ENCODE results near the gene APLF.
A peak's percentile ranks its signal among the peaks of the same experiment; 100 is the strongest.
"Not testable (repeated sequence)": the region's sequence is repeated elsewhere in the genome, so short reads cannot be mapped to it uniquely, and the experiment has no call there.

APLF gene

DNA sequence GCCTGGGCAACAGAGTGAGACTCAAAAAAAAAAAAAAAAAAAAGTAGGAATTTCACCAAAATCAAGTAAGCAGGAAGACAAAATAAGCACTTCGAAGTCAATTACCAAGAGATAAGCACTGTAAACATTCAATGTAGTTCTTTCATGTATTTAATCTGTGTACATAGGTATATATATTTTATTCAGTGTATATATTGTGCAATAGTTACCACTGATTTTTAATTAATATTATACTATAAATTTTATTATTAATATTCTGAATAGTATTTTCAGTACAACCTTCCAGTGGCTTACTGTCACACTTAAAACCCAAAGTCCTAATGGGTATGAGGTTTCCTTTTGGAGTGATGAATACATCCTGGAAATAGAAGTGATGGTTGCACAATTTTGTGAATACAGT, 9.1 kb downstream of the APLF start:
- DNase-seq (ENCODE audit: low spot score) = no peak

DNA sequence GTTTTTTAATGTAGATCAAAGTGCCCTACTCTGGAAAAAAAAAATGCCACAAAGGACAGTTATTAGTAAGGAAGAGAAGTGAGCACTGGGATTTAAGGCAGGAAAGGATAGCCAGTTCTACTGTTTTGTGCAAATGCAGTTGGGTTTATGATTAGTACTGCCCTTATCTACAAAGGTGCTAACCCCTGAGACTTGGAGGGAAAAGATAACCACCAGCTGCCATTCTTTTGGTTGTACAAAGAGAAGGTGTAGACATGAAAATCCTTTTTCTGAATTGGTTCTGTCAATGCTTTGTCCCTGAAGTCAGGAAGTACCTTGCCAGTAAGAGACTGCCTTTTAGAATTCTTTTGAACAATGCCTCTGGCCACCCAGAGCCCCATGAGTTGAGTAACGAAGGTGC, 11.3 kb downstream of the APLF start:
- no peak for DNase-seq (ENCODE audit: low spot score)

DNA sequence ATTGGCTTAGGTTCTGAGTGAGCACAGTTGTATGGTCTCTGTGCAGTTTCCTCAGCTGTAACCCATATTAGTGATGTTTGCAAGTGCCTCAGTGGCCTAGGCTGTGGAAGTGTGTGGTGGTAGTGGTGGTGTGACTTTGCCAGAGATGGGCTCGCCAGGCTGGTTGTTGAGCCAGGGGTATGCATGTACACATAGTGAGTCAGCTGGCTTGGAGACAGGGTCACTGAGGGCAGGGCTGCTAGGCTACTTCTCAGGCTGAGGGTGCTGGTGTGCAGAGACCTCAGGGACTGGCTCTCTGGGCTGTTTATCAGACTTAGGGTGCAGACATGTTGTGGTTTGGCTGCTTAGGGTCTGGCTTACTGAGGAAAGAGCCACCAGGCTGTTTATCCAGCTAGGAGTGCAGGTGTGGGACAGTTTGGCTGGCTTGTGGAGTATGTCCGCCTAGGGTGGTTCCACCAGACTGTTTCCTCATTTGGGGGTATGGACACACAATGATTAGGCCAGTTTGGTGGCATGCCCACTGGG, 15.0 kb downstream of the APLF start:
- no peak for DNase-seq (ENCODE audit: low spot score)

DNA sequence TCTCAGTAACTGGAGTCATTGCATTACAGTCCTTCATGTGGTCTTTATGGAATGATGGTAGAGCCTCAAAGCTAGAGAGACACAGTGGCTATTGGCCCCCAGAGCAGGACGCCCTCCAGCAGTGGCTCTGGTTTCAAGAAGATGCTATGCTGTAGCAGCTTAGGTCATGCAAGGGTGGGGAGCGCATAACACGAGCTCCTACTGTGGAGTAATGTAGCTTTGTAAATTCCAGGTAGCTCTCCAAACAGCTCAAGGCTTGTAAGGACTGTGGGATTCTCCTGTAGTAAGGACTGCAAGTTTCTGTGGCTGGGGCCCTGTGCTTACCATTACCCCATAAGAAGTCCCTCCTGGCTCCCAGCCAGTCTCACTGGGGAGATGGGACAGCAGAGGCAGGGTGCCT, 15.6 kb downstream of the APLF start:
- DNase-seq (ENCODE audit: low spot score) = no peak

DNA sequence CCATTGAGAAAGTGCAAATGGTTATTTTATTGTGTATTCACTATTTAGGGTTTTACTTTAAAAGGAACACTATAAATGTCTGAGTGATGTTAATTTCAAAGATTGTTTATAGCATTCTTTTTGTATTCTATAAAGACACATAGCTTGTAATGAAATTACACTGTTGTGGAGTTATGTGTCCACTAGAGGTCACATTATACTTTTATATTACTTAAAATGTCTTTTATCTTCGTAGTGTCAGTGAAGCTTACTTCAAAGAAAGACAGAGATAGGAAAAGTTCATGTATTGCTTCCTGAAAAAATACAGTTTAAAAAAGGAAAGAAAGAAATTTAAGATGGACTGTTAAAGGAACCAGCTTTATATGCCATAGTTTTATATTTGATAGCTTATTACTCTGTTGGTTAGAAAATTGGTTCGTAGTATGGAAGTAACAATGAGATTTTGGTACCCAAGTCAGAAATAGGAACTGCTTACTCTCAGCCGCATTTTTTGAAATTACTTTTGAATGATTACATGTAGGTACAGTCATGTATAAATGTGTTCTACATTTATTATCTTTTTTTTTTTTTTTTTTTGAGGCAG, 20.5 kb downstream of the APLF start:
- DNase-seq (ENCODE audit: low spot score) = no peak

DNA sequence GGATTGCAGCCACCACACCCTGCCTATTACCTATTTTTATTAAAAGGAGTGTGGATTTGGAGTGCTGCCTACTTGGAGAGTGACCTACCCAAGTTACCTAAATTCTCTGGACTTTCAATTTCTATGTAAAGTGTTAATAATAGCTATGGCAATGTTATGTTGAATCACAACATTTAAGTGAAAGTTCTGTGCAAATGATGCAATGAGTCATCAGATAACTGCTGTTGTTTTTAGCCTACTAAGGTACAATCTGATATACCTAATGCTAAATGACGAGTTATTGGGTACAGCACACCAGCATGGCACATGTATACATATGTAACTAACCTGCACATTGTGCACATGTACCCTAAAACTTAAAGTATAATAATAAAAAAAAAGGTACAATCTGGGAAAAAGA, 21.2 kb downstream of the APLF start:
- DNase-seq (ENCODE audit: low spot score) = not testable (repeated sequence)

DNA sequence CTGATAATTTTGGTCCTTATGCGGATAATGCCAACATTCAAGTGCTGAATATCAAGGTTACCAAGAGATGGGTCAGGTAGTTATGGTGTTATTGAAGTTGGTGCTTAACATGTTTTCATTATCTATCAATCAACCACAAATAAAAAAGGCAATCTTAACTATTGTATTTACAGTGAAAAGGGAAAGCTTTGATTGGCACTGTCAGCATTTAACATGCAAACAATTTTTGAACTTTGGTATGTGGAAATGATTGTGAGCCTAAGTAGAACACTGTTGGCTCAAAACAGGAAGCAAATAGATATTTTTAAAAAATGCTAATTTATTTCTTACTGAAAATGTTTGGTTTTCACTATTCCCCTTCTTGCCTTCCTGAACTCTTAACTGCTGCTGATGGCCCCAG, 21.9 kb downstream of the APLF start:
- no peak for DNase-seq (ENCODE audit: low spot score)

DNA sequence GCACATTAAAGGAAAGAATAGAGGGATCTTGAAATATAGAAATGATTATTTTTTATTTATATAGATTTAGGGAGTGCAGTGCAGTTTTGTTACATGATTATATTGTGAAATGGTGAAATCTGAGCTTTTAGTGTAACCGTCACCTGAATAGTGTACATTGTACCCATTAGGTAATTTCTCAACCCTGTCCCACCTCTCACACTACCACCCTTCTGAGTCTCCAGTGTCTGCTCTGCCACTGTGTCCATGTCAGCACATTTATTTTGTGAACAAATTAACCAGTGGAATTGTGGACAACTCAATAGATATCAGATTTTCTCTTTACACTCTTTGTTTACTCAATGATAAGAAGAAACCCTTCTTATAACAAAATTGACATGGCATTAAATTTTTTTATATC, 24.2 kb downstream of the APLF start:
- DNase-seq (ENCODE audit: low spot score) = no peak

DNA sequence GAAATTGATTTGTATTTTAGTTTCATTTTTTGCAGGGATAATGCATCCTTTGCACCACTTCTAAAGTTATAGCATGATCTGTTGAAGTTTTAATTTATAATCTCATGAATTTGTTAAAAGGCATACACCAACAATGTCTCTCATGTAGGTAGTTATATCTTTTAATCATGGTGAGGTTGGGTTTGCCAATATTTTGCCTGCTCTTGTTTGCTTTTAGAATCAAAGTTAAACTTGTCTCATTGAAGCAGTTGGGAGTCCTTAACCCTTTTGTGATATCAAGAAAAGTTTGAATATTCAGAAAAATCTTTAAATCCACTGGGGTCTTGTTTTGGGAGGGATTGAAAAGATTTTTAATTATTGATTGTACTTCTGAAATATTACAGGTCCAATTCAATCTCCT, 31.7 kb downstream of the APLF start:
- no peak for DNase-seq (ENCODE audit: low spot score)

DNA sequence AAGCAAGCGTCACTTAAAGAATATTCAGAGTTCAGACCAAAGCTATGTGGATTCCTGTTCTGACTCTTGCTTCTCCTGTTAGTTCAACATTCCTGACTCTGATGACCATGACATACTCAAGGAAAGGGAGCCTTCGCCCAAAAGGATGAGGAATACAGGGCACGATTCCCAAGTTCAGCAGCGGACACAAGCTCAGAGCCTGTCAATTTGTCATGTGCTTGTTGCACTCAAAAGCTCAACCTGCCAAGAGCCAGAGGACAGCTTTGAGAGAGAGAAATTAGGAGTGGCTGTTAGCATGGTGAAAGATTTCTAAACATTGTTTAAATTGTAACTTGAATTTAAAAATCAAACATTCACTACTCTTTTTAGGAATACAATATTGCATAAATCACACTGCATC, 33.3 kb downstream of the APLF start:
- no peak for DNase-seq (ENCODE audit: low spot score)

DNA sequence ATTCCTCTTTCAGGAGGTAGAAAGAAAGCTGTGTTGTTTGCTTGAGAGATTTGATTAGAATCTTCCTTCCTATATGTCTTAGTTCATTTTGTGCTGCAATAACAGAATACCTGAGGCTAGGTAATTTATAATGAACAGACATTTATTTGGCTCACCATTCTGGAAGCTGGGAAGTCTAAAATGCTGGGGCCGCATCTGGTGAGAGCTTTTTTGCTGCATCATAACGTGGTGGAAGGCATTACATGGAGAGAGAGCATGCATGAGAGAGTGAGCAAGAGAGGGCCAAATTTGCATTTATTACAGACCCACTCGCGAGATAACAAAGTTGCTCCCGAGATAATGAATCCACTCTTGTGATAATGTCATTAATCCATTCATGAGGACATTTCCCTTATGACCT, 34.4 kb downstream of the APLF start:
- no peak for DNase-seq (ENCODE audit: low spot score)

DNA sequence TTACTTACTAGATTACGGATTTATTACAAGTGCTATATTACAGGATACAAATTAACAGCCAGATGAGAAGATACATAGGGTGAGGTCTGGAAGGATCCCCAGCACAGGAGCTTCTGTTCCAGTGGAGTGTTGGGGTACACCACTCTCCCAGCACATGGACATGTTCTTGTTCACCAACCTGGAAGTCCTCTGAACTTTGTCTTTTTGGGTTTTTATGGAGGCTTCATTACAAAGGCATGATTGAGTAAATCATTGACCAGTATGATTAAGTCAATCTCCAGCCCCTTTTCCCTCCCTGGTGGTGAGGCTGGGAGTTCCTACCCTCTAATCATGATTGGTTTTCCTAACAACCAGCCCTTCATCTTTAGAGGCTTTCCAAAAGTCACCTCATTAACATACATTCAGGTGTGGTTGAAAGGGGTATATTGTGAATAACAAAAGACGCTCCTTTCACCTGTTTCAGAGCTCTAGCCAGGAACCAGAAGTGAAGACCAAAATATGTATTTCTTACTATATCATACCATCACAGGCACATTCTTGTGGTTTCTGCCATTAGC, 38.3 kb downstream of the APLF start:
- no peak for DNase-seq (ENCODE audit: low spot score)

DNA sequence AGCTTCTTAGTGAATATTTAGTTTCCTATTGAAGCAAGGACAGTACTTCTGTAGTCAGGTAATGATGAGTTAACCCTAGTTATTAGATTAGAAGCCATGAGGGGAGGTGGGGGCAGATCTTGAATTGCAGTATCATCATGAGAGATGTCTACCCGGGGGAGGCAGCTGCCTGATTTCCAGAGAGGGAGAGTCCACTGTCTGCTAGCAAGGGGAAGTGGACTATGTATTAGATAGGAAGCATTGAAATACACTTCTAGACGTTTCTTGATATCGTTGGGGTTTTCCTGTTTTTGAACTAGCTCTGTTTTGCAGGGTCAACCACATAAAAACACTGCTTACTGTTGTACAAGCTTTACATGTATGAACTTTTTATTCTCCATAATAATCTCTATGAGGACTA, 38.8 kb downstream of the APLF start:
- DNase-seq (ENCODE audit: low spot score) = peak; percentile 16

DNA sequence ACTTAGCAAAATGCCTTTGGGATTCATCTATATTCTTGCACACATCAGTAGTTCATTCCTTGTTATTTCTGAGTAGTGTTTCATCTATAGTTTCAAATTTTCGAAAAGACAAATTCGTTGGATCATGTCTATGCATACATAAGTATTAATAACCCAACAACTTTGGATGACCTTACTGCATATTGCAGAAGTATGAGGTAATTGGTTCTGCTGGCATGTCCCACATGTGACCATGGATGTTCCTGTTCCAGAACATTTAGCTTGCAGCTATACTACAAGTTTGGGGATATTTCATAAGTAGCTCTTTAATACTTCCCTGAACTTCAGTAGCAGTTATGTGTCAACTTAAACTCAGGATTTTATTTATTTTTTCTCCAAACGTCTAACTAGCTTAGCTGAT, 44.9 kb downstream of the APLF start:
- no peak for DNase-seq (ENCODE audit: low spot score)

DNA sequence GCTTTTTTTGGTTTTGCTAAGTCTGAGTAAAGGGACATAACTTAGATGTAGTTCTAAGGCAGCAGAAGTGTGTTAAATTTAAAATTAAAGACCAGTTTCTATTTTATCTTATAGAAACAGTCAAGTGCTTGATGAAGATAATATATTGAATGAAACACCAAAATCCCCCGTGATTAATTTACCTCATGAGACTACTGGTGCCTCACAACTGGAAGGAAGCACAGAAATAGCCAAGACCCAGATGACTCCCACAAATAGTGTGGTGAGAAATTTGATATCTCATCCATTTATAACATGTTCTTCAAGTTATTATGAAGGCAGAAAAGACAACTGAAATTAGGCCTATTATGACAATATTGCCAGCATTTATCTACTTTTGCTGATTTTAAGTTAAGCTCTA, 45.6 kb downstream of the APLF start:
- no peak for DNase-seq (ENCODE audit: low spot score)

DNA sequence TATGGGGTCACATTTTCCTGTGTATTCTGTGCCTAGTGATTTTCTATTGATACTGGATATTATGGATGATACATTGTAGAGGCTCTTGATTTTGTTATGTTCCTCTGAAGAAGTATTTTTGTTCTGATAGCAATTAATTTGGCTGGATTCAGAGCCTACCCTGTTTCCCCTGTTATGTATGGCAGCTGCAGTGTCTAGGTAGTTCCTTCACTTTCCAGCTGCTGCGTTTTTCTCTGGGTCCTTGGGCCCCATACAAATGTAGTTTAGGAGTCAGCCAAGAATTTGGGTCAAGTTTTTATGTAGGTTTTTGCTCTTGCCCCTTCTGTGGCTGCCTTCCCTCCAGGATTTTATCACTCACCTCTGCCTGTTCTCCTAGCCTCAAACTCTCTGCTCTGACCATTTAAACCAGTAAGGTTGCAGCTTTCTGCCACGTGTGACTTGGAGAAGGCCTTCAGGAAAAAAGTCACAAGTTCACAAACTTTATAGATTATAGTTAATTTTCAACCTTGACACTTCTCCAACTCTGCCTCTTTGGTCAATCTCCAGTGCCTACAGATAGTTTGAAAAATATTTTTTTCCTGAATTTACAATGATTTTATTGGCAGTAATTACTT, 47.0 kb downstream of the APLF start:
- DNase-seq (ENCODE audit: low spot score) = no peak

DNA sequence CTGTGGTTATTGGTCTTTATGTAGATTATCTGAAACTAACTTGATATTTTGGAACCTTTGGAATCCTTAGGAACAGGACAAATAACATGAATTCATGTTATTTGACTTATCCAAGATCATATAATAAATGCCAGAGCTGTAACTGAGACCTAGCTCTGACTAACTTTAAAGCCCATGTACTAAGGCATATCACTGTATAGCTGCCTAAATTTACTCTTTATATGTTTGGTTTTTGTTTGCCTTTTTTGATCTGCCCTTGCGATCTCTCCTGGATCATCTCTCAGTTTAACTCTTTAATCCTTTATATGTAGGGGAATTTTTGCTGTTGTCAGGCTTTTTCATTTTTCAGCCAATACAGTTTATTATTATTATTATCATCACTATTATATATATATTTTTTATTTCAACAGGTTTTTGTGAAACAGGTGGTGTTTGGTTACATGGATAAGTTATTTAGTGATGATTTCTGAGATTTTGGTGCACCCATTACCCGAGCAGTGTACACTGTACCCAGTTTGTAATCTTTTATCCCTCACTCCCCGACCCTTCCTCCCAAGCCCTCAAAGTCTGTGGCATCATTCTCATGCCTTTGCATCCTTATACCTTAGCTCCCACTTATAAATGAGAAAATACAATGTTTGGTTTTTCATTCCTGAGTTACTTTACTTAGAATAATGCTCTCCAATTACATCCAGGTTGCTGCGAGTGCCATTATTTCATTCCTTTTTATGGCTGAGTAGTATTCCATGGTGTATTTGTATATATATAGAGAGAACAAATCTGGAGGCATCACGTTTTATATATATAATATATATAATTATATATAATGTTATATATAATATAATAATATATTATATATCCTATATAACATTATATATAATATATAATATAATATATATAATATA, 48.9 kb downstream of the APLF start:
- no peak for DNase-seq (ENCODE audit: low spot score)

DNA sequence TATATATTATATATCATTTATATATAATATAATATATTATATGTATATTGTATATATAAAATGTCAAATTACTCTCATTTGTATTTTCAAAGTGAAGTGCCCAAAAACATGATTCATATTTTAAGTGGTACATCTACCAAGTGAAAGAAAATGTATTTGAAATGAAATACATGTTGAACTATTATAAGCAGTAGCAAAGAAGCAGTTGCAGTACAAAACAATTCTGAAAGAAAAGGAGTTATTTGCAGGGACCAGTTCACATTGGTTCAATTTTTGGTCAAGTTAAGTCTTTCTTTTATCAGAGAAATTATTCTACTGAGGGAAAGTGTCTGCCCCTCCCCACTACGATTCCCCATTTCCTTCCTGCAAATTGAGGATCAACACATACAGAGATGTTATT, 51.9 kb downstream of the APLF start:
- DNase-seq (ENCODE audit: low spot score) = no peak

DNA sequence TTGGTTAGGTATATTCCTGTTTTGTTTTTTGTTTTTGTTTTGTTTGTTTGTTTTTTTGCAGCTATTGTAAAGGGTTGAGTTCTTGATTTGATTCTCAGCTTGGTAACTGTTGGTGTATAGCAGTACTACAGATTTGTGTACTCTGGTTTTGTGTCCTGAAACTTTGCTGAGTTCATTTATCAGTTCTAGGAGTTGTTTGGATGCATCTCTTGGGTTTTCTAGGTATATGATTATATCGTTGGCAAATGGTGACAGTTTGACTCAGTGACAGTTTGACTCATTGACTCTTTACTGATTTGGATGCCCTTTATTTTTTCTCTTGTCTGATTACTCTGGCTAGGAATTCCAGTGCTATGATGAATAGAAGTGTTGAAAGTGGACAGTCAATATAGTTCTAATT, 53.7 kb downstream of the APLF start:
- no peak for DNase-seq (ENCODE audit: low spot score)

DNA sequence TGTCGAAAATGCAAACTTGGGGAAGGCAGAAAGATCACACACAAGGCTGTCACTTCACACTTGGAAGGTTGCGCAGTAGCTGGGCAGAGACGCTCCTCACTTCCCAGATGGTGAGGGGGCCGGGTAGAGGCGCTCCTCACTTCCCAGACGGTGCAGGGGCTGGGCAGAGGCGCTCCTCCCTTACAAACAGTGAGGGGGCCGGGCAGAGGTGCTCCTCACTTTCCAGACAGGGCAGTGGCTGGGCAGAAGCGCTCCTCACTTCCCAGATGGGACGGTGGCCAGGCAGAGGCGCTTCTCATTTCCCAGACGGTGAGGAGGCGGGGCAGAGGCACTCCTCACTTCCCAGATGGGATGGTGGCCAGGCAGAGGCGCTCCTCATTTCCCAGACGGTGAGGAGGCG, 59.6 kb downstream of the APLF start:
- not testable (repeated sequence) for DNase-seq (ENCODE audit: low spot score)

DNA sequence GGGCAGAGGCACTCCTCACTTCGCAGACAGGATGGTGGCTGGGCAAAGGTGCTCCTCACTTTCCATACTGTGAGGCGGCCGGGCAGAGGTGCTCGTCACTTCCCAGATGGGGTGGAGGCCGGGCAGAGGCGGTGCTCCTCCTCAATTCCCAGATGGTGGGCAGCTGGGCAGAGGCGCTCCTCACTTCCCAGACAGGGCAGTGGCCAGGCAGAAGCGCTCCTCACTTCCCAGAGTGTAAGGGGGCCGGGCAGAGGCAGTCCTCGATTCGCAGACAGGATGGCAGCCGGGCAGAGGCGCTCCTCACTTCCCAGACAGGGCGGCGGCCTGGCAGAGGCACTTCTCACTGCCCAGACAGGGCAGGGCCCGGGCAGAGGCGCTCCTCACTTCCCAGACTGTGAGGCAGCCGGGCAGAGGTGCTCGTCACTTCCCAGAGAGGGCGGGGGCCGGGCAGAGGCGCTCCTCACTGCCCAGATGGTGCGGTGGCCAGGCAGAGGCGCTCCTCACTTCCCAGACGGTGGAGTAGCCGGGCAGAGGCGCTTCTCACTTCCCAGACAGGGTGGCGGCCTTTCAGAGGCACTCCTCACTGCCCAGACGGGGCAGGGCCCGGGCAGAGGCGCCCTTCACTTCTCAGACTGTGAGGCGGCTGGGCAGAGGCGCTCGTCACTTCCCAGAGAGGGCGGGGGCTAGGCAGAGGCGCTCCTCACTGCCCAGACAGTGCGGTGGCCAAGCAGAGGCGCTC, 60.1 kb downstream of the APLF start:
- not testable (repeated sequence) for DNase-seq (ENCODE audit: low spot score)

DNA sequence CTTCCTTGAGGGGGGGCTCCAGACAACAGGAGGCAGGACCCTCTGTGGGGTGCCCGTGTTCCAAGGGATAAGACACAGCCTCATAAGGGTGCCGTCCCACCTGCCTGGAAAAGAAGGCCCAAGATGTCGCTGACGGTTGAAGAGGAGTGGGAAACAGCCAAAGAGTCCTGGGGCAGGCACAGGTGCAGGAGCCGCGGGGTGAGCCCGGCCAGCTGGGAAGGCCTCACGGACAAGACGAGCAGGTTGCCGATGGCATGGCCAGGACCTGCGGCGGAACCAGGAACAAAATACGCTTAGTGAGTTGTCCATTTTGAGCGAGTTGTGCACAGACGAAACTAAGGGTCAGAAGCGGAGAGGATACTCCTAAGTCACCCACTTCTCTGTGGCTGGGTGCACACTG, 61.8 kb downstream of the APLF start:
- DNase-seq (ENCODE audit: low spot score) = not testable (repeated sequence)

Measured in CD4-positive, alpha-beta T cell treated with Interleukin-6 at 100 ng/mL for 8 hours (primary cell).